Measurements from ENCODE around the gene TRMT1. TPM values are rescaled to one million over a fixed set of nuclear protein-coding genes. Genes with fewer than 3 reads are reported as not detected.

TRMT1 gene
- total RNA-seq, 1 donor from 2014 or later: 39.2 TPM

- DNase-seq (ENCODE audit: low read depth, low spot score): no peak
These were observed 10.5 kb upstream of the TRMT1 start for GRCh38 chr19:13127051-13127450.

DNA sequence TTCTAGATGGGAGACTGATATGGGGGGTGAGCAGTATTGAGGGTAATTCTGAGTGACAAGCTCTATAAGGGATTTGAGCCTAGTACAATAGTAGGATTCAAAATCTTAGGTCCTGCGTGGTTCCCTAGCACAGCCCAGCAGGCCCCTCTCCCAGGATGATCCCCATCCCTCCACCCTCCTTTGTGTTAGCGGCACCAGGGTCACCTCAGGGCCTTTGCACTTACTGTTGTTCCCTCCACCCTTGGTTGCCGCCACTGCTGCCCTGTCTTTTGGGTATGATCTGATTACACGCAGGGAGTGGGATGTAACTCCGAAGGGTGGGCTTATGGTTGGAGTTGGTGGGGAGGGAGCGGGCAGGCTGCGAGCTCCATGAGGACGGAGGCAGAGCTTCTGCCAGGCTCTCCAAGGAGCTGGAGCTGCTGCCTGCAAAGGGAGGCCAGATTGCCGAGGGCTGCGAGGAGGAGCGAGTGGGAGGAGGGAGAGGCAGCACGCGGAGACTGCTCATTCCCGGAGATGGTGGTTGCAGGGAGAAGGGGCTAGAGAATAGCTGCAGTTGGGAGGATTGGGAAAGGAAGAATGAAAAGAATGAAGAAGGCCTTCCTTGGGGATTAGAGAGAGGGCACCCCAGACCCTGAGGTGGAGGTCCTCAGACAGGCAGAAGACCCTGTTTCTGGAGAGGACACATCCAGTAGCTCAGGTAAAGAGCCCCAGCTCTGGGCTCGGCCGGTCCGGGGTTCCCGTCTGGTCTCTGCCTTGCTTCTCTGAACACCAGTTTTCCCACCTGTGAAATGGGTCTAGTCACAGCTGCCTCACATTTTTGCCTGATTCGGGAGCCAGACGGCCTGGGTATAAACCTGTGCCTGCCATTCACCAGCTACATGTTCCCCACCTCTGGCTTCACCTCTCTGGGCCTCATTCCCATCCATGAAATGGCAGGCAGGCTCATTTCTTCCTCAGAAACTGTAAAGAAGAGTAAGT, 6.7 kb upstream of the TRMT1 start:
- no peak for DNase-seq (ENCODE audit: low read depth, low spot score)

- DNase-seq (ENCODE audit: low read depth, low spot score): no peak
These were observed 5.8 kb upstream of the TRMT1 start for GRCh38 chr19:13122275-13122878.

GRCh38 chr19:13121551-13122274, 5.2 kb upstream of the TRMT1 start:
- DNase-seq (ENCODE audit: low read depth, low spot score): no peak

DNA sequence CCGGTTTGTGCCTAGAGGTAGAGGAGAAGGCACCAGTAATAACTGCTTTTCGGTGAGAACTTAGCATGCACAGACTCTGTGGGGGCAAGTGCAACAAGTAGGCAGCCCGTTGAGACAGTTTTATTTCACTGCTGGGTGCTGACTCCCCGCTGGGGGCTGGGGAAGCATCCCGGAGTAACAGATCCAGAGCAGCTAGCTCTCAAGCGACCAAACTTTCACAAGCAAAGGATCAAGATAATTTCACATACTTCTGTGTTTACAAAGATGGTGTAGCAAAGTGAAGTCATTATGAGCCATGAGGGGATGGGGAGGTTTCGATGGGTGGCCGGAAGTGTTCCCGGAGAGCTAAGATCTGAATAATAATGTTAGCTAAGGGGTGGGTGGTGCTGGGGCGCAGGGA, 4.3 kb upstream of the TRMT1 start:
- no peak for DNase-seq (ENCODE audit: low read depth, low spot score)

GRCh38 chr19:13120031-13120430, 3.5 kb upstream of the TRMT1 start:
- DNase-seq (ENCODE audit: low read depth, low spot score): no peak

GRCh38 chr19:13119627-13120026, 3.1 kb upstream of the TRMT1 start:
- no peak for DNase-seq (ENCODE audit: low read depth, low spot score)

GRCh38 chr19:13118424-13119193, 2.1 kb upstream of the TRMT1 start:
- DNase-seq (ENCODE audit: low read depth, low spot score): no peak

DNA sequence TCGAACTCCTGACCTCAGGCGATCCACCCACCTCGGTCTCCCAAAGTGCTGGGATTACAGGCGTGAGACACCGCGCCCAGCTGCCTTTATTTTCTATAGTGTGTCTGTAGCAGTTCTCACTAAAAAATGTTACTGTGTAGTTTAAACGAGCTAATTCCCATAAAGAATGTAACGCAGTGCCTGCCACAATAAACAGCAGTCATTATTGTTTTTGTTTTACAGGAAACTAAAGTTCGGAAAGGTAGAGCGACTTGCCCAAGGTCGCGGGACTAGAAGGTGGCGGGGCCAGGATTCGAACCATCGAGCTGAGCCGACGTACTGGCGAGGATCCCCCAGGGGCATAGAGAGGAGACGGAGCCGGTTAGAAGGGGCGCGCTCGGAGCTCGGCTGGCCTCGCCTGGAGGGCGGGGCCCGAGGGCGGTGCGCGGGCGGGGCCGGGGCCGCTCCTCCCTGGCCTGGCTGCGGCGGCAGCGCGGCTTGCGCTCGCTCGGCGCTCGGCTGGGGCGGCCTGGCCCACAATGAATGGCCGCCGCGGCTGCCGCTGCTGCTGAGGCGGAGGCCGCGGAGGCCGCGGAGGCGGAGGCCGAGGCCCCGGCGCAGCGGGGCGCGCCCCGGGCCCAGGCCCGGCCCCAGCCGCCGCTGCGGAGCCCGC, 1.4 kb upstream of the TRMT1 start, which contains the start of gene NACC1:
Gene NACC1, plus strand, starts transcription at position 493 of the 652 bp plus-strand sequence. CDS start 16,944 bp downstream, outside the sequence.
- DNase-seq (ENCODE audit: low read depth, low spot score): no peak

DNA sequence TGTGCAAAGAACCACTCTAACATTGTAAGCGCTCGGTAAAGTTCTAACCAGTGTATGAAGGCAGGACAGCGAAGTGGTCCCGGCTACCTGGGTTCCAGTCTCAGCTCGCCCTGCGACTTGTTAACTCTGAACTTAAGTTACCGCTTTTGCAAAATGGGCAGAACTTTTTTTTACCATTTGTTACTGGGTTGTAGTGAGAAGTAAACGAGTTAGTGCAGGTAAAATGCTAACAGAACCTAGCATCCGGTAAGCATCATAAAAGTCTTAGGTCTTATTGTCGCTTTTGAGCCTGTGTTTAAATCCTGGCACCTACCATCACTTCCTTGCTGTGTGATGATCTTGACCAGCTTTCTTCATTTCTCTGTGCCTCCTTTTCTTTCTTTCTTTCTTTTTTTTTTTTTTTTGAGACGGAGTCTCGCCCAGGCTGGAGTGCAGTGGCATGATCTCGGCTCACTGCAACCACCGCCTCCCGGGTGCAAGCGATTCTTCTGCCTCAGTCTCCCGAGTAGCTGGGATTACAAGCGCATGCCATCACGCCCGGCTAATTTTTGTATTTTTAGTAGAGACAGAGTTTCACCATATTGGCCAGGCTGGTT, 734 bp upstream of the TRMT1 start:
- DNase-seq (ENCODE audit: low read depth, low spot score): no peak

GRCh38 chr19:13115936-13116281, 631 bp downstream of the TRMT1 start:
- no peak for DNase-seq (ENCODE audit: low read depth, low spot score)

DNA sequence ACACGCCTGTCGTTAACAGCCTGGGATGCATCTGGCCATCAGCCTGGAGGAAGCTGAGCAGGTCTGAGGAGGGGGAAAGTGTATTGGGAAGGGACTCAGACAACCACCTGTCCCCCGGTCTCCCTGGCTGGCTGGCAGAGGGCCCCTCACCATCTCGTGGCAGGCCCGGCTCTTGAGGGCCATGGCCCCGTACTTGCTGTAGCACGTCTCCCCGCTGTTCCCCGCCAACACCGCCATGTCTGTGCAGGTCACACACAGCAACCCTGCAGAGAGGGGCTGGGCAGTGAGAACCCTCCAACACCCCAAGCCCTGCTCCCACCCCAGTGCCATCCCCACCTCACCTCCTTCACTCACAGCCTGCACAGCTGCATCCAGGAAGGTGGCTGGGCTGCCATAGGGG, 4.0 kb downstream of the TRMT1 start:
- no peak for DNase-seq (ENCODE audit: low read depth, low spot score)

GRCh38 chr19:13110099-13110610, 6.4 kb downstream of the TRMT1 start:
- no peak for DNase-seq (ENCODE audit: low read depth, low spot score)

DNA sequence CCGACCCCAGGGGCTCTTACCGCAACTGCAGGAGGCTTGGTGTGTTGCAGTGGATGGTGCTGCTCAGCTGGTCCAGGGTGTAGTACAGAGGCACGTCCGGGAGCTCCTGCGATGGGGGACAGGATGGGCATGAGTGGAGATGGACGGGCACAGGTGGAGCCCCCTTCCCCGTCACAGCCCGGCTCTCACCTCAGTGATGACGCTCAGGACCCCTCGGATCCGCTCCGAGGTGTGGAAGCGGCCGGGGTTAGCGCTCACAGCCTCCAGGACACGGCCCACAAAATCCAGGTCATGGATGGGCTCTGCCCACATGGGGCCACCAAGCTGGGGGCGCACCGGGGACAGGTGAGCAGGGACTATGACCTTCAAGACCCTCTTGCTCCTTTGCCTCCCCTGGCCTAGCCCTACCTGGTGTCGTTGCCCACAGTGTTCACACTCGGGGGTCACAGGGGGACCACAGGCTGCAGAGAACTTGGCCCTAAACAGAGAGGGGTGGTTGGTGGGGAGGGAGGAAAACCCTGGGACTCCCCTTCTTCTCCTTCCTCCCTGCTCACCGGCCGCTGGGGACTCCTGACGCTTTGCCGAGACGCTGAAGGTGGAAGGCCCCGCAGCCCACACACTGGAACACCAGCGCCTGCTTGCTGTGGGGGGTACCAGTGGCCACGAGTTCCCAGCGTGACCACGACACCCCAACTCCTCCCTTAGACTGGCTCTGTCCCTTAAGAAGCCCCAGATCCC, 7.0 kb downstream of the TRMT1 start:
- no peak for DNase-seq (ENCODE audit: low read depth, low spot score)

- no peak for DNase-seq (ENCODE audit: low read depth, low spot score)
These were observed 11.5 kb downstream of the TRMT1 start for GRCh38 chr19:13104848-13105711.

DNA sequence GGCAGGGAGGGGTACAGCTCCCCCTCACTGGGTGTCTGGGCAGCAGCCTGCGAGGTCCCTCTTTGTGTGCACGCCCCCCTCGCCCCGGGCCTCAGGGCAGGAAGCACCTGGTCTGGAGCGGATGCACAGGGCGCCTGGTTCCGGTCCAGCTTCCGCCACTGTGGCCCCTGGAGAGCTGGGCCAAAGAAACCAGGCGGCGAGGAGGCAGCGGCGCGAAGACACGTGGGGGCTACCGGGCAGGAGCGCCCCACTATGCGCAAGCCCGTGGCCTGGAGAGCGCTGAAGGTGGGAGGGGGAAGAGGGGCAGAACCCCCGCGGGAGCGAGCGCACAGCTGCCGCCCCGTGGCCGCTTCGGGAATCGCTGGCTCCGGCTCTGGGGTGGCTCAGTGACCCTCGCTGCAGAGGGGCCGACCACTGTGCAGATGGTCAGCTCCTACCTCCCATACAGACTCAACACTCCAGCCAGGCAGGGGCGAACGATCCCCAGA, 12.1 kb downstream of the TRMT1 start:
- peak; percentile 64 for DNase-seq (ENCODE audit: low read depth, low spot score)

- no peak for DNase-seq (ENCODE audit: low read depth, low spot score)
These were observed 12.8 kb downstream of the TRMT1 start for GRCh38 chr19:13103581-13104359.

Data from pulmonary artery endothelial cell (primary cell).